Measurements from ENCODE around the gene SLAMF9.

DNA sequence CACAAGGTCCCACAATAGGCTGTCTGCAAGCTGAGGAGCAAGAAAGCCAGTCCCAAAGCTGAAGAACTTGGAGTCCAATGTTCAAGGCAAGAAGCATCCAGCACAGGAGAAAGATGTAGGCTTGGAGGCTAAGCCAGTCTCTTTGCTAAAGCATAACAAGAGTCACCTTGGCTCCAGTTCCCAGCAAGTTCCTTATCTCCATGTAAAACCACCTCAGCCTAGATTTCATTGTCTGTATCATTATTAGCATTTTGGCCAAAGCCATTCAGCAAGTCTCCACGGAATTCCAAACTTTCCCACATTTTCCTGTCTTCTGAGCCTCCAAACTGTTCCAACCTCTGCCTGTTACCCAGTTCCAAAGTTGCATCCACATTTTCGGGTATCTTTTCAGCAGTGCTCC lies 40.9 kb upstream of the SLAMF9 start:
- TF ChIP-seq, protein P1, sequence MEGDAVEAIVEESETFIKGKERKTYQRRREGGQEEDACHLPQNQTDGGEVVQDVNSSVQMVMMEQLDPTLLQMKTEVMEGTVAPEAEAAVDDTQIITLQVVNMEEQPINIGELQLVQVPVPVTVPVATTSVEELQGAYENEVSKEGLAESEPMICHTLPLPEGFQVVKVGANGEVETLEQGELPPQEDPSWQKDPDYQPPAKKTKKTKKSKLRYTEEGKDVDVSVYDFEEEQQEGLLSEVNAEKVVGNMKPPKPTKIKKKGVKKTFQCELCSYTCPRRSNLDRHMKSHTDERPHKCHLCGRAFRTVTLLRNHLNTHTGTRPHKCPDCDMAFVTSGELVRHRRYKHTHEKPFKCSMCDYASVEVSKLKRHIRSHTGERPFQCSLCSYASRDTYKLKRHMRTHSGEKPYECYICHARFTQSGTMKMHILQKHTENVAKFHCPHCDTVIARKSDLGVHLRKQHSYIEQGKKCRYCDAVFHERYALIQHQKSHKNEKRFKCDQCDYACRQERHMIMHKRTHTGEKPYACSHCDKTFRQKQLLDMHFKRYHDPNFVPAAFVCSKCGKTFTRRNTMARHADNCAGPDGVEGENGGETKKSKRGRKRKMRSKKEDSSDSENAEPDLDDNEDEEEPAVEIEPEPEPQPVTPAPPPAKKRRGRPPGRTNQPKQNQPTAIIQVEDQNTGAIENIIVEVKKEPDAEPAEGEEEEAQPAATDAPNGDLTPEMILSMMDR (IDR thresholded peaks at IDR 0.05 in 2 of 3, conservative IDR thresholded peaks at IDR 0.05 in 1 of 3; ENCODE audit: borderline replicate concordance in 1 of 3, insufficient read depth in 1 of 3, low read depth in 2 of 3, low read length in 2 of 3) = no peak
- TF ChIP-seq POLR2AphosphoS5 (IDR thresholded peaks at IDR 0.05; ENCODE audit: low read depth, low read length) (no peak), POLR2A (IDR thresholded peaks at IDR 0.05; ENCODE audit: borderline replicate concordance, extremely low read depth, insufficient read depth, insufficient read length) (no peak), EZH2 (IDR thresholded peaks at IDR 0.05) (no peak), EZH2phosphoT487 (IDR thresholded peaks at IDR 0.05; ENCODE audit: borderline replicate concordance) (no peak), YY1 (IDR thresholded peaks at IDR 0.05; ENCODE audit: extremely low read depth, insufficient replicate concordance, low read depth, low read length) (no peak), EGR1 (IDR thresholded peaks at IDR 0.05; ENCODE audit: low read depth) (no peak), JUND (IDR thresholded peaks at IDR 0.05) (no peak), RAD21 (IDR thresholded peaks at IDR 0.05; ENCODE audit: low read depth) (no peak), ZFX (IDR thresholded peaks at IDR 0.05) (no peak)
- TF ChIP-seq, protein P2, sequence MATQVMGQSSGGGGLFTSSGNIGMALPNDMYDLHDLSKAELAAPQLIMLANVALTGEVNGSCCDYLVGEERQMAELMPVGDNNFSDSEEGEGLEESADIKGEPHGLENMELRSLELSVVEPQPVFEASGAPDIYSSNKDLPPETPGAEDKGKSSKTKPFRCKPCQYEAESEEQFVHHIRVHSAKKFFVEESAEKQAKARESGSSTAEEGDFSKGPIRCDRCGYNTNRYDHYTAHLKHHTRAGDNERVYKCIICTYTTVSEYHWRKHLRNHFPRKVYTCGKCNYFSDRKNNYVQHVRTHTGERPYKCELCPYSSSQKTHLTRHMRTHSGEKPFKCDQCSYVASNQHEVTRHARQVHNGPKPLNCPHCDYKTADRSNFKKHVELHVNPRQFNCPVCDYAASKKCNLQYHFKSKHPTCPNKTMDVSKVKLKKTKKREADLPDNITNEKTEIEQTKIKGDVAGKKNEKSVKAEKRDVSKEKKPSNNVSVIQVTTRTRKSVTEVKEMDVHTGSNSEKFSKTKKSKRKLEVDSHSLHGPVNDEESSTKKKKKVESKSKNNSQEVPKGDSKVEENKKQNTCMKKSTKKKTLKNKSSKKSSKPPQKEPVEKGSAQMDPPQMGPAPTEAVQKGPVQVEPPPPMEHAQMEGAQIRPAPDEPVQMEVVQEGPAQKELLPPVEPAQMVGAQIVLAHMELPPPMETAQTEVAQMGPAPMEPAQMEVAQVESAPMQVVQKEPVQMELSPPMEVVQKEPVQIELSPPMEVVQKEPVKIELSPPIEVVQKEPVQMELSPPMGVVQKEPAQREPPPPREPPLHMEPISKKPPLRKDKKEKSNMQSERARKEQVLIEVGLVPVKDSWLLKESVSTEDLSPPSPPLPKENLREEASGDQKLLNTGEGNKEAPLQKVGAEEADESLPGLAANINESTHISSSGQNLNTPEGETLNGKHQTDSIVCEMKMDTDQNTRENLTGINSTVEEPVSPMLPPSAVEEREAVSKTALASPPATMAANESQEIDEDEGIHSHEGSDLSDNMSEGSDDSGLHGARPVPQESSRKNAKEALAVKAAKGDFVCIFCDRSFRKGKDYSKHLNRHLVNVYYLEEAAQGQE (IDR thresholded peaks at IDR 0.05; ENCODE audit: low read depth) = no peak
- TF ChIP-seq, protein P3, sequence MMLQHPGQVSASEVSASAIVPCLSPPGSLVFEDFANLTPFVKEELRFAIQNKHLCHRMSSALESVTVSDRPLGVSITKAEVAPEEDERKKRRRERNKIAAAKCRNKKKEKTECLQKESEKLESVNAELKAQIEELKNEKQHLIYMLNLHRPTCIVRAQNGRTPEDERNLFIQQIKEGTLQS (IDR thresholded peaks at IDR 0.05) = no peak
